ENCODE data around the gene SLC25A24. TPM values are rescaled to one million over a fixed set of nuclear protein-coding genes. Genes with fewer than 3 reads are reported as not detected.
A peak's percentile ranks its signal among the peaks of the same experiment; 100 is the strongest.

SLC25A24 gene
- total RNA-seq, 1 donor from 2014 or later = 55.3 TPM

DNA sequence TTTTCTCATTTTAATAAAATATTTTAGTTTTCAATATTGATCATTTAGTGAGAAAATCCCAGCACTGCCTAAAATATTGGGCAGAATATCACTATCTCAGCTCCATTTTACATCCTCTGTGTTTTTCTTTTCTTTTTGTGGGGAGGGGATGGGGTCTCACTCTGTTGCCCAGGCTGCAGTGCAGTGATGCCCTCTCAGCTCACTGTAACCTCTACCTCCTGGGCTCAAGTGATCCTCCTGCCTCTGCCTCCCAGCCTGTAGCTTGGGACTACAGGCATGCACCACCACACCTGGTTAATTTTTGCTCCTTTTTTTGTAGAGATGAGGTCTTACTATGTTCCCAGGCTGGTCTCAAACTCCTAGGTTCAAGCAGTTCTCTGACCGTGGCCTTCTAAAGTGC, 76.1 kb downstream of the SLC25A24 start:
- TF ChIP-seq EZH2 (IDR thresholded peaks at IDR 0.05; ENCODE audit: insufficient read depth, low read length) = no peak
- TF ChIP-seq, protein P1, sequence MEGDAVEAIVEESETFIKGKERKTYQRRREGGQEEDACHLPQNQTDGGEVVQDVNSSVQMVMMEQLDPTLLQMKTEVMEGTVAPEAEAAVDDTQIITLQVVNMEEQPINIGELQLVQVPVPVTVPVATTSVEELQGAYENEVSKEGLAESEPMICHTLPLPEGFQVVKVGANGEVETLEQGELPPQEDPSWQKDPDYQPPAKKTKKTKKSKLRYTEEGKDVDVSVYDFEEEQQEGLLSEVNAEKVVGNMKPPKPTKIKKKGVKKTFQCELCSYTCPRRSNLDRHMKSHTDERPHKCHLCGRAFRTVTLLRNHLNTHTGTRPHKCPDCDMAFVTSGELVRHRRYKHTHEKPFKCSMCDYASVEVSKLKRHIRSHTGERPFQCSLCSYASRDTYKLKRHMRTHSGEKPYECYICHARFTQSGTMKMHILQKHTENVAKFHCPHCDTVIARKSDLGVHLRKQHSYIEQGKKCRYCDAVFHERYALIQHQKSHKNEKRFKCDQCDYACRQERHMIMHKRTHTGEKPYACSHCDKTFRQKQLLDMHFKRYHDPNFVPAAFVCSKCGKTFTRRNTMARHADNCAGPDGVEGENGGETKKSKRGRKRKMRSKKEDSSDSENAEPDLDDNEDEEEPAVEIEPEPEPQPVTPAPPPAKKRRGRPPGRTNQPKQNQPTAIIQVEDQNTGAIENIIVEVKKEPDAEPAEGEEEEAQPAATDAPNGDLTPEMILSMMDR (IDR thresholded peaks at IDR 0.05; ENCODE audit: insufficient read depth, low read depth, low read length) = no peak
- Mint-ChIP-seq H3K9me3 (ENCODE audit: unreplicated experiment) (no peaks in the 10 kb centered on the region), H3K4me3 (ENCODE audit: unreplicated experiment) (no peak overlapping the region), H3K4me1 (ENCODE audit: low read depth, unreplicated experiment) (peaks cover 4% of the 10 kb centered on the region), H3K27me3 (ENCODE audit: low read depth, unreplicated experiment) (peaks cover 9% of the 10 kb centered on the region), H3K27ac (ENCODE audit: unreplicated experiment) (no peak overlapping the region), H3K36me3 (ENCODE audit: low read depth, unreplicated experiment) (no peaks in the 10 kb centered on the region)
- Histone ChIP-seq H3K27ac (ENCODE audit: low read depth, low read length) (no peak overlapping the region), H3K9me3 (ENCODE audit: insufficient read depth, low read depth, low read length) (no peaks in the 10 kb centered on the region), H4K20me1 (ENCODE audit: insufficient read depth, low read length) (no peaks in the 10 kb centered on the region), H3K79me2 (ENCODE audit: insufficient read depth, low read length) (no peaks in the 10 kb centered on the region), H3K4me1 (ENCODE audit: insufficient read depth, low read length) (no peaks in the 10 kb centered on the region), H3K4me2 (ENCODE audit: low read length) (no peak overlapping the region), H3K36me3 (ENCODE audit: insufficient read depth, low read length) (no peaks in the 10 kb centered on the region), H3K27me3 (ENCODE audit: insufficient read depth, low read length) (peaks cover 4% of the 10 kb centered on the region), H3K9ac (ENCODE audit: low read length) (no peak overlapping the region), H3K4me3 (ENCODE audit: insufficient read depth, low read depth, low read length) (no peak overlapping the region), H2AFZ (ENCODE audit: low read depth, low read length) (no peak overlapping the region)
- DNase-seq (ENCODE audit: low read depth) (no peak), FAIRE-seq (no peak)

- Histone ChIP-seq H3K79me2 (ENCODE audit: insufficient read depth, low read length) (no peaks in the 10 kb centered on the region), H2AFZ (ENCODE audit: low read depth, low read length) (no peak overlapping the region), H3K9me3 (ENCODE audit: insufficient read depth, low read depth, low read length) (no peaks in the 10 kb centered on the region), H3K4me2 (ENCODE audit: low read length) (no peak overlapping the region), H3K27me3 (ENCODE audit: insufficient read depth, low read length) (peaks cover 4% of the 10 kb centered on the region), H3K4me3 (ENCODE audit: insufficient read depth, low read depth, low read length) (no peak overlapping the region), H3K4me1 (ENCODE audit: insufficient read depth, low read length) (no peaks in the 10 kb centered on the region), H3K36me3 (ENCODE audit: insufficient read depth, low read length) (no peaks in the 10 kb centered on the region), H3K9ac (ENCODE audit: low read length) (no peak overlapping the region), H4K20me1 (ENCODE audit: insufficient read depth, low read length) (no peaks in the 10 kb centered on the region), H3K27ac (ENCODE audit: low read depth, low read length) (no peak overlapping the region)
- Mint-ChIP-seq H3K27me3 (ENCODE audit: low read depth, unreplicated experiment) (peaks cover 9% of the 10 kb centered on the region), H3K36me3 (ENCODE audit: low read depth, unreplicated experiment) (no peaks in the 10 kb centered on the region), H3K9me3 (ENCODE audit: unreplicated experiment) (no peaks in the 10 kb centered on the region), H3K27ac (ENCODE audit: unreplicated experiment) (no peak overlapping the region), H3K4me1 (ENCODE audit: low read depth, unreplicated experiment) (peaks cover 15% of the 10 kb centered on the region), H3K4me3 (ENCODE audit: unreplicated experiment) (no peak overlapping the region)
- FAIRE-seq (no peak), DNase-seq (ENCODE audit: low read depth) (peak; percentile 18)
- TF ChIP-seq EZH2 (IDR thresholded peaks at IDR 0.05; ENCODE audit: insufficient read depth, low read length) = no peak
- TF ChIP-seq, protein P1 (IDR thresholded peaks at IDR 0.05; ENCODE audit: insufficient read depth, low read depth, low read length) = no peak
These were observed 78.6 kb downstream of the SLC25A24 start for GRCh38 chr1:108121358-108122143.

DNA sequence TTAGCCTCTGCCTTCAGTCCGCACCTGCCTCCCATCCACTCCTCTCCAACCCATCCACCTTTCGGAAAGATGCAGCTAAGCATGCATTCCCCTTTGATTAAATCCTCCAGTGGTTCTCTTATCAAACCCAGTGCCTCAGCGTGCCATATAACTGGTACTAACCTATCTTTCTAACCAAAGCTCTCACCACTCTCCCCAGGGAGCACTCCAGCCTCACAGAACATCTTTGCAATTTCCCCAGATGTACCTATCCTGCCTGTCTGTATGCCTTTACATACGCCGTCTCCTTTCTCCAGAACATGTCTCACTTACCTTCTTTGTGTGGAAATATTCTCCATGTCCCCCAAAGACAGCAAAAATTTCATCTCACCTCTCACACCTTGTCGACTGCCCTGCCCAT, 80.0 kb downstream of the SLC25A24 start:
- H3K27me3 ChIP-seq (ENCODE audit: insufficient read depth, low read length) = peaks cover 4% of the 10 kb centered on the region
- Mint-ChIP-seq H3K27ac (ENCODE audit: unreplicated experiment) (no peak overlapping the region), H3K4me3 (ENCODE audit: unreplicated experiment) (no peak overlapping the region), H3K9me3 (ENCODE audit: unreplicated experiment) (no peaks in the 10 kb centered on the region), H3K27me3 (ENCODE audit: low read depth, unreplicated experiment) (peaks cover 12% of the 10 kb centered on the region), H3K36me3 (ENCODE audit: low read depth, unreplicated experiment) (no peaks in the 10 kb centered on the region), H3K4me1 (ENCODE audit: low read depth, unreplicated experiment) (peaks cover 11% of the 10 kb centered on the region)
- no peaks in the 10 kb centered on the region for H3K4me1 ChIP-seq (ENCODE audit: insufficient read depth, low read length)
- H4K20me1 ChIP-seq (ENCODE audit: insufficient read depth, low read length) = no peaks in the 10 kb centered on the region
- H3K4me2 ChIP-seq (ENCODE audit: low read length) = no peak overlapping the region
- TF ChIP-seq, protein P1 (IDR thresholded peaks at IDR 0.05; ENCODE audit: insufficient read depth, low read depth, low read length) = no peak
- no peak for TF ChIP-seq EZH2 (IDR thresholded peaks at IDR 0.05; ENCODE audit: insufficient read depth, low read length)
- H3K9me3 ChIP-seq (ENCODE audit: insufficient read depth, low read depth, low read length) = no peaks in the 10 kb centered on the region
- H2AFZ ChIP-seq (ENCODE audit: low read depth, low read length) = no peak overlapping the region
- FAIRE-seq (no peak), DNase-seq (ENCODE audit: low read depth) (no peak)
- no peak overlapping the region for H3K4me3 ChIP-seq (ENCODE audit: insufficient read depth, low read depth, low read length)
- H3K79me2 ChIP-seq (ENCODE audit: insufficient read depth, low read length) = no peaks in the 10 kb centered on the region
- H3K9ac ChIP-seq (ENCODE audit: low read length) = no peak overlapping the region
- no peak overlapping the region for H3K27ac ChIP-seq (ENCODE audit: low read depth, low read length)
- H3K36me3 ChIP-seq (ENCODE audit: insufficient read depth, low read length) = no peaks in the 10 kb centered on the region
